Stimulated activated CD8-positive, alpha-beta memory T cell treated with anti-CD3 and anti-CD28 coated beads, Interleukin-15, amount 100 ng/mL, for 4 hours (primary cell): ENCODE measurements around the gene ACAT2.
"Not testable (repeated sequence)": the region's sequence is repeated elsewhere in the genome, so short reads cannot be mapped to it uniquely, and the experiment has no call there.

ENCODE experiments used
- DNase-seq, 2 donors: peaks; one replicate each; pipeline ENCODE4 v3.0.0-alpha.2; 2020; ENCODE audit warnings: low read depth in 2 of 2

Gene ACAT2

GRCh38 chr6:159813781-159814180, 51.9 kb downstream of the ACAT2 start:
- no peak for DNase-seq

GRCh38 chr6:159815410-159815809, 53.6 kb downstream of the ACAT2 start:
- no peak for DNase-seq

GRCh38 chr6:159816775-159817174, 54.9 kb downstream of the ACAT2 start:
- DNase-seq: not testable (repeated sequence)

GRCh38 chr6:159817951-159818739, 56.3 kb downstream of the ACAT2 start:
- no peak for DNase-seq

- no peak for DNase-seq
Measured at GRCh38 chr6:159819098-159819497, 57.3 kb downstream of the ACAT2 start.

- no peak for DNase-seq
Measured at GRCh38 chr6:159819932-159820640, 58.2 kb downstream of the ACAT2 start.

GRCh38 chr6:159821122-159821521, 59.3 kb downstream of the ACAT2 start:
- no peak for DNase-seq

GRCh38 chr6:159821726-159822125, 59.9 kb downstream of the ACAT2 start:
- DNase-seq: no peak

- DNase-seq: no peak
Measured at GRCh38 chr6:159823953-159824352, 62.1 kb downstream of the ACAT2 start.

- DNase-seq: not testable (repeated sequence)
Measured at GRCh38 chr6:159824690-159825089, 62.8 kb downstream of the ACAT2 start.

GRCh38 chr6:159826004-159826403, 64.2 kb downstream of the ACAT2 start:
- no peak for DNase-seq

GRCh38 chr6:159826968-159827647, 65.3 kb downstream of the ACAT2 start:
- no peak for DNase-seq

GRCh38 chr6:159828074-159828473, 66.2 kb downstream of the ACAT2 start:
- DNase-seq: no peak
